AG20443 (cell line): ENCODE measurements around the gene PRKD2.

Experiments used
- DNase-seq: peaks from one replicate; pipeline ENCODE4 v3.0.0; 2012; ENCODE audit warnings: low spot score, mixed read lengths

PRKD2 gene

GRCh38 chr19:46661020-46661731, 55.7 kb downstream of the PRKD2 start, which contains the start of gene DACT3:
Gene DACT3, minus strand, starts transcription at chr19:46661182. Its CDS starts 118 bp downstream, at chr19:46661064.
- DNase-seq, result peak; percentile 100

- no peak for DNase-seq
These were observed 56.3 kb downstream of the PRKD2 start for GRCh38 chr19:46660551-46661019.

- DNase-seq, result peak; percentile 25
These were observed 56.9 kb downstream of the PRKD2 start for GRCh38 chr19:46660008-46660517.

GRCh38 chr19:46659151-46660007, 57.5 kb downstream of the PRKD2 start:
- peak; percentile 48 for DNase-seq

- DNase-seq, result no peak
These were observed 60.4 kb downstream of the PRKD2 start for GRCh38 chr19:46656541-46656940.

- no peak for DNase-seq
These were observed 62.2 kb downstream of the PRKD2 start for GRCh38 chr19:46654621-46655152.

GRCh38 chr19:46650445-46650844, 66.5 kb downstream of the PRKD2 start:
- no peak for DNase-seq

- no peak for DNase-seq
These were observed 67.7 kb downstream of the PRKD2 start for GRCh38 chr19:46648961-46649960.

GRCh38 chr19:46648060-46648960, 68.6 kb downstream of the PRKD2 start:
- DNase-seq, result no peak

- no peak for DNase-seq
These were observed 70.5 kb downstream of the PRKD2 start for GRCh38 chr19:46646402-46646801.

GRCh38 chr19:46644720-46645119, 72.2 kb downstream of the PRKD2 start:
- DNase-seq, result no peak

- DNase-seq, result no peak
These were observed 76.3 kb downstream of the PRKD2 start for GRCh38 chr19:46640656-46641055.

- DNase-seq, result peak; percentile 85
These were observed 77.3 kb downstream of the PRKD2 start for GRCh38 chr19:46639358-46640182.

- DNase-seq, result no peak
These were observed 79.7 kb downstream of the PRKD2 start for GRCh38 chr19:46637224-46637623.

- DNase-seq, result no peak
These were observed 80.8 kb downstream of the PRKD2 start, which contains the start of gene GNG8 for GRCh38 chr19:46635920-46636761. Gene GNG8, minus strand, starts transcription at chr19:46636202. Its CDS starts 1,520 bp downstream, at chr19:46634682.

GRCh38 chr19:46634656-46635218, 82.2 kb downstream of the PRKD2 start:
- no peak for DNase-seq

GRCh38 chr19:46634045-46634655, 82.8 kb downstream of the PRKD2 start:
- DNase-seq, result peak; percentile 97
